WTC11 (cell line): ENCODE data around the gene ESYT2. TPM values are rescaled to one million over a fixed set of nuclear protein-coding genes. Genes with fewer than 3 reads are reported as not detected.

Experiments used
- ATAC-seq: fragments of 200-7000 bp; cut with Tn5 transposase; 2 replicates; pipeline ENCODE4 v1.10.0; 2021; ENCODE audit warnings: mild to moderate bottlenecking, moderate library complexity
- CTCF ChIA-PET: fragments of 300-600 bp; sonication (Branson Sonifier 250); formaldehyde crosslinking; loops from one replicate; lab custom pipeline; 2021; ENCODE audit warnings: antibody characterized with exemption; lab: Charles Lee
- POLR2A ChIA-PET: fragments of 350-600 bp; sonication (Branson Sonifier 250); formaldehyde crosslinking; loops from one replicate; lab custom pipeline; 2021; ENCODE audit warnings: antibody characterized with exemption; lab: Charles Lee
- DNase-seq: peaks from one replicate; pipeline ENCODE4 v3.0.0; 2021; ENCODE audit warnings: low spot score
- H3K27ac Mint-ChIP-seq: 2 replicates; pipeline ENCODE4 v1.8.0; 2021; ENCODE audit warnings: mixed read lengths
- H3K27me3 Mint-ChIP-seq: 2 replicates; pipeline ENCODE4 v1.8.0; 2021; ENCODE audit warnings: low read depth, mild to moderate bottlenecking, moderate library complexity, mixed read lengths
- H3K36me3 Mint-ChIP-seq: 2 replicates; pipeline ENCODE4 v1.8.0; 2021; ENCODE audit warnings: mixed read lengths
- H3K4me1 Mint-ChIP-seq: 2 replicates; pipeline ENCODE4 v1.8.0; 2022; ENCODE audit warnings: mixed read lengths
- H3K4me3 Mint-ChIP-seq: 2 replicates; pipeline ENCODE4 v1.8.0; 2021; ENCODE audit warnings: mild to moderate bottlenecking, moderate library complexity, mixed read lengths
- H3K9me3 Mint-ChIP-seq: 2 replicates; pipeline ENCODE4 v1.8.0; 2021; ENCODE audit warnings: mixed read lengths
- ETV6 ChIP-seq: sonication (generic); formaldehyde crosslinking; IDR thresholded peaks from 2 replicates; pipeline ENCODE4 v1.8.1; 2022; ENCODE audit warnings: mild to moderate bottlenecking, missing genetic modification reagents
- FOXK1 ChIP-seq: sonication (generic); formaldehyde crosslinking; IDR thresholded peaks from 2 replicates; pipeline ENCODE4 v1.8.0; 2022; ENCODE audit warnings: mild to moderate bottlenecking, moderate library complexity, missing genetic modification reagents
- IRF2 ChIP-seq: sonication (generic); formaldehyde crosslinking; IDR thresholded peaks from 2 replicates; pipeline ENCODE4 v1.8.0; 2022; ENCODE audit warnings: low read depth, missing genetic modification reagents, borderline replicate concordance
- JUN ChIP-seq: sonication (generic); formaldehyde crosslinking; IDR thresholded peaks from 2 replicates; pipeline ENCODE4 v1.8.0; 2023; ENCODE audit warnings: mild to moderate bottlenecking, missing genetic modification reagents
- KAT7 ChIP-seq: sonication (generic); formaldehyde crosslinking; IDR thresholded peaks from 2 replicates; pipeline ENCODE4 v1.8.1; 2023; ENCODE audit warnings: missing genetic modification reagents, mild to moderate bottlenecking, borderline replicate concordance
- NR1H2 ChIP-seq: sonication (generic); formaldehyde crosslinking; IDR thresholded peaks from 2 replicates; pipeline ENCODE4 v1.9.0; 2021; ENCODE audit warnings: mild to moderate bottlenecking, moderate library complexity, missing genetic modification reagents
- NR3C1 ChIP-seq: sonication (generic); formaldehyde crosslinking; conservative IDR thresholded peaks from 2 replicates; pipeline ENCODE4 v1.8.1; 2023; ENCODE audit warnings: low read depth, mild to moderate bottlenecking, missing genetic modification reagents
- RORB ChIP-seq: fragments of 250-450 bp; sonication (Bioruptor Pico); IDR thresholded peaks from 2 replicates; pipeline ENCODE4 v1.9.0; 2021; ENCODE audit warnings: mild to moderate bottlenecking
- SMAD4 ChIP-seq: sonication (generic); formaldehyde crosslinking; IDR thresholded peaks from 2 replicates; pipeline ENCODE4 v1.8.0; 2022; ENCODE audit warnings: mild to moderate bottlenecking, missing genetic modification reagents
- SOX15 ChIP-seq: fragments of 250-450 bp; sonication (Bioruptor Pico); IDR thresholded peaks from 2 replicates; pipeline ENCODE4 v1.9.0; 2021; ENCODE audit warnings: mild to moderate bottlenecking
- TCF7 ChIP-seq: sonication (generic); formaldehyde crosslinking; IDR thresholded peaks from 2 replicates; pipeline ENCODE4 v1.8.0; 2022; ENCODE audit warnings: mild to moderate bottlenecking, low read depth, missing genetic modification reagents, moderate library complexity
- ZNF263 ChIP-seq: sonication (generic); formaldehyde crosslinking; IDR thresholded peaks from 2 replicates; pipeline ENCODE4 v1.8.1; 2022; ENCODE audit warnings: low read depth, mild to moderate bottlenecking, moderate library complexity, missing genetic modification reagents
- ZNF416 ChIP-seq: fragments of 250-450 bp; sonication (Bioruptor Pico); IDR thresholded peaks from 2 replicates; pipeline ENCODE4 v1.9.0; 2021; ENCODE audit warnings: mild to moderate bottlenecking, inconsistent platforms
- total RNA-seq: library from RNA; stranded (reverse); gene quantifications from 3 replicates; pipeline ENCODE4 v1.2.3, GENCODE V29; 2021
- TF ChIP-seq, protein P1 (sequence below): sonication (generic); formaldehyde crosslinking; IDR thresholded peaks from 2 replicates; pipeline ENCODE4 v1.8.1; 2023; ENCODE audit warnings: mild to moderate bottlenecking, missing genetic modification reagents, borderline replicate concordance
- TF ChIP-seq, protein P2 (sequence below): sonication (generic); formaldehyde crosslinking; IDR thresholded peaks from 2 replicates; pipeline ENCODE4 v1.8.0; 2022; ENCODE audit warnings: mild to moderate bottlenecking, missing genetic modification reagents
- TF ChIP-seq, protein P3 (sequence below): sonication (generic); formaldehyde crosslinking; conservative IDR thresholded peaks from 2 replicates; pipeline ENCODE4 v1.8.1; 2023; ENCODE audit warnings: mild to moderate bottlenecking, low read depth, missing genetic modification reagents, moderate library complexity
- TF ChIP-seq, protein P4 (sequence below): sonication (generic); formaldehyde crosslinking; IDR thresholded peaks from 2 replicates; pipeline ENCODE4 v1.8.0; 2022; ENCODE audit warnings: mild to moderate bottlenecking, missing genetic modification reagents
- TF ChIP-seq, protein P5 (sequence below): sonication (generic); formaldehyde crosslinking; IDR thresholded peaks from 2 replicates; pipeline ENCODE4 v1.8.1; 2023; ENCODE audit warnings: mild to moderate bottlenecking, moderate library complexity, missing genetic modification reagents
- TF ChIP-seq, protein P6 (sequence below): sonication (generic); formaldehyde crosslinking; IDR thresholded peaks from 2 replicates; pipeline ENCODE4 v1.8.1; 2022; ENCODE audit warnings: missing genetic modification reagents, borderline replicate concordance
- TF ChIP-seq, protein P7 (sequence below): fragments of 250-450 bp; sonication (Bioruptor Pico); IDR thresholded peaks from 2 replicates; pipeline ENCODE4 v2.1.2; 2022; ENCODE audit warnings: mild to moderate bottlenecking, moderate library complexity

ESYT2 gene
- total RNA-seq, 1 experiment from 2014 or later = 45.1 TPM

DNA sequence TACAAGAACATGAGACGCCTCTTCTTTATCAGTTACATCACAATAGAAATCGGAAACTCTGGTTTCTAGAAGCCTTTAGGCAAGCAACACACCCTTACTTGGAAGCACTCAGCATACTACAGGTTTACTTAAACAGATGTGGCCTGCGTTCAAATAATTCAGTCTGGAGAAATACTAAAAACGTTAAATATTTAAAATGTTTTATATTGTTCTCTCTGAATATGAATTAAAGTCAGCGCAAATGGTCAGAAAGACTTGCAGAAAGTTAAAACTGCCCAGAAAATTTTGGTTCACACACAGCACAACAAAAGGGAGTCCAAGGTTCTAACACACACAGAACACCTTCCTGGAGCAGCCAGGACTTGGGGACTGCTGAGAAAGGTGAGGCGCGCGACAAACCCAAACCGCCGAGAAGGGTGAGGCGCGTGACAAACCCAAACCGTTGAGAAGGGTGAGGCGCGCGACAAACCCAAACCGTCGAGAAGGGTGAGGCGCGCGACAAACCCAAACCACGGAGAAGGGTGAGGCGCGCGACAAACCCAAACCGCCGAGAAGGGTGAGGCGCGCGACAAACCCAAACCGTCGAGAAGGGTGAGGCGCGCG, 25.8 kb downstream of the ESYT2 start:
- Mint-ChIP-seq H3K27ac (no peak overlapping the region), H3K4me3 (no peak overlapping the region), H3K36me3 (peaks cover 44% of the 10 kb centered on the region), H3K9me3 (peaks cover 21% of the 10 kb centered on the region), H3K4me1 (peaks cover 18% of the 10 kb centered on the region), H3K27me3 (no peaks in the 10 kb centered on the region)
- TF ChIP-seq ZNF263 (CRISPR knock-in tag) (no peak), NR3C1 (no peak), TCF7 (CRISPR knock-in tag) (no peak), FOXK1 (CRISPR knock-in tag) (no peak), ZNF416 (no peak), RORB (CRISPR knock-in tag) (no peak), KAT7 (CRISPR knock-in tag) (no peak), ETV6 (CRISPR knock-in tag) (no peak), NR1H2 (CRISPR knock-in tag) (no peak), IRF2 (no peak), SMAD4 (CRISPR knock-in tag) (no peak), JUN (CRISPR knock-in tag) (no peak), SOX15 (no peak)
- TF ChIP-seq, protein P1, sequence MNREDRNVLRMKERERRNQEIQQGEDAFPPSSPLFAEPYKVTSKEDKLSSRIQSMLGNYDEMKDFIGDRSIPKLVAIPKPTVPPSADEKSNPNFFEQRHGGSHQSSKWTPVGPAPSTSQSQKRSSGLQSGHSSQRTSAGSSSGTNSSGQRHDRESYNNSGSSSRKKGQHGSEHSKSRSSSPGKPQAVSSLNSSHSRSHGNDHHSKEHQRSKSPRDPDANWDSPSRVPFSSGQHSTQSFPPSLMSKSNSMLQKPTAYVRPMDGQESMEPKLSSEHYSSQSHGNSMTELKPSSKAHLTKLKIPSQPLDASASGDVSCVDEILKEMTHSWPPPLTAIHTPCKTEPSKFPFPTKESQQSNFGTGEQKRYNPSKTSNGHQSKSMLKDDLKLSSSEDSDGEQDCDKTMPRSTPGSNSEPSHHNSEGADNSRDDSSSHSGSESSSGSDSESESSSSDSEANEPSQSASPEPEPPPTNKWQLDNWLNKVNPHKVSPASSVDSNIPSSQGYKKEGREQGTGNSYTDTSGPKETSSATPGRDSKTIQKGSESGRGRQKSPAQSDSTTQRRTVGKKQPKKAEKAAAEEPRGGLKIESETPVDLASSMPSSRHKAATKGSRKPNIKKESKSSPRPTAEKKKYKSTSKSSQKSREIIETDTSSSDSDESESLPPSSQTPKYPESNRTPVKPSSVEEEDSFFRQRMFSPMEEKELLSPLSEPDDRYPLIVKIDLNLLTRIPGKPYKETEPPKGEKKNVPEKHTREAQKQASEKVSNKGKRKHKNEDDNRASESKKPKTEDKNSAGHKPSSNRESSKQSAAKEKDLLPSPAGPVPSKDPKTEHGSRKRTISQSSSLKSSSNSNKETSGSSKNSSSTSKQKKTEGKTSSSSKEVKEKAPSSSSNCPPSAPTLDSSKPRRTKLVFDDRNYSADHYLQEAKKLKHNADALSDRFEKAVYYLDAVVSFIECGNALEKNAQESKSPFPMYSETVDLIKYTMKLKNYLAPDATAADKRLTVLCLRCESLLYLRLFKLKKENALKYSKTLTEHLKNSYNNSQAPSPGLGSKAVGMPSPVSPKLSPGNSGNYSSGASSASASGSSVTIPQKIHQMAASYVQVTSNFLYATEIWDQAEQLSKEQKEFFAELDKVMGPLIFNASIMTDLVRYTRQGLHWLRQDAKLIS = no peak
- TF ChIP-seq, protein P2, sequence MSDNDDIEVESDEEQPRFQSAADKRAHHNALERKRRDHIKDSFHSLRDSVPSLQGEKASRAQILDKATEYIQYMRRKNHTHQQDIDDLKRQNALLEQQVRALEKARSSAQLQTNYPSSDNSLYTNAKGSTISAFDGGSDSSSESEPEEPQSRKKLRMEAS (CRISPR knock-in tag) = no peak
- TF ChIP-seq, protein P3, sequence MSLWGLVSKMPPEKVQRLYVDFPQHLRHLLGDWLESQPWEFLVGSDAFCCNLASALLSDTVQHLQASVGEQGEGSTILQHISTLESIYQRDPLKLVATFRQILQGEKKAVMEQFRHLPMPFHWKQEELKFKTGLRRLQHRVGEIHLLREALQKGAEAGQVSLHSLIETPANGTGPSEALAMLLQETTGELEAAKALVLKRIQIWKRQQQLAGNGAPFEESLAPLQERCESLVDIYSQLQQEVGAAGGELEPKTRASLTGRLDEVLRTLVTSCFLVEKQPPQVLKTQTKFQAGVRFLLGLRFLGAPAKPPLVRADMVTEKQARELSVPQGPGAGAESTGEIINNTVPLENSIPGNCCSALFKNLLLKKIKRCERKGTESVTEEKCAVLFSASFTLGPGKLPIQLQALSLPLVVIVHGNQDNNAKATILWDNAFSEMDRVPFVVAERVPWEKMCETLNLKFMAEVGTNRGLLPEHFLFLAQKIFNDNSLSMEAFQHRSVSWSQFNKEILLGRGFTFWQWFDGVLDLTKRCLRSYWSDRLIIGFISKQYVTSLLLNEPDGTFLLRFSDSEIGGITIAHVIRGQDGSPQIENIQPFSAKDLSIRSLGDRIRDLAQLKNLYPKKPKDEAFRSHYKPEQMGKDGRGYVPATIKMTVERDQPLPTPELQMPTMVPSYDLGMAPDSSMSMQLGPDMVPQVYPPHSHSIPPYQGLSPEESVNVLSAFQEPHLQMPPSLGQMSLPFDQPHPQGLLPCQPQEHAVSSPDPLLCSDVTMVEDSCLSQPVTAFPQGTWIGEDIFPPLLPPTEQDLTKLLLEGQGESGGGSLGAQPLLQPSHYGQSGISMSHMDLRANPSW = no peak
- TF ChIP-seq, protein P4, sequence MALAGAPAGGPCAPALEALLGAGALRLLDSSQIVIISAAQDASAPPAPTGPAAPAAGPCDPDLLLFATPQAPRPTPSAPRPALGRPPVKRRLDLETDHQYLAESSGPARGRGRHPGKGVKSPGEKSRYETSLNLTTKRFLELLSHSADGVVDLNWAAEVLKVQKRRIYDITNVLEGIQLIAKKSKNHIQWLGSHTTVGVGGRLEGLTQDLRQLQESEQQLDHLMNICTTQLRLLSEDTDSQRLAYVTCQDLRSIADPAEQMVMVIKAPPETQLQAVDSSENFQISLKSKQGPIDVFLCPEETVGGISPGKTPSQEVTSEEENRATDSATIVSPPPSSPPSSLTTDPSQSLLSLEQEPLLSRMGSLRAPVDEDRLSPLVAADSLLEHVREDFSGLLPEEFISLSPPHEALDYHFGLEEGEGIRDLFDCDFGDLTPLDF (CRISPR knock-in tag) = no peak
- TF ChIP-seq, protein P5, sequence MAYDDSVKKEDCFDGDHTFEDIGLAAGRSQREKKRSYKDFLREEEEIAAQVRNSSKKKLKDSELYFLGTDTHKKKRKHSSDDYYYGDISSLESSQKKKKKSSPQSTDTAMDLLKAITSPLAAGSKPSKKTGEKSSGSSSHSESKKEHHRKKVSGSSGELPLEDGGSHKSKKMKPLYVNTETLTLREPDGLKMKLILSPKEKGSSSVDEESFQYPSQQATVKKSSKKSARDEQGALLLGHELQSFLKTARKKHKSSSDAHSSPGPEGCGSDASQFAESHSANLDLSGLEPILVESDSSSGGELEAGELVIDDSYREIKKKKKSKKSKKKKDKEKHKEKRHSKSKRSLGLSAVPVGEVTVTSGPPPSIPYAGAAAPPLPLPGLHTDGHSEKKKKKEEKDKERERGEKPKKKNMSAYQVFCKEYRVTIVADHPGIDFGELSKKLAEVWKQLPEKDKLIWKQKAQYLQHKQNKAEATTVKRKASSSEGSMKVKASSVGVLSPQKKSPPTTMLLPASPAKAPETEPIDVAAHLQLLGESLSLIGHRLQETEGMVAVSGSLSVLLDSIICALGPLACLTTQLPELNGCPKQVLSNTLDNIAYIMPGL = no peak
- TF ChIP-seq, protein P6, sequence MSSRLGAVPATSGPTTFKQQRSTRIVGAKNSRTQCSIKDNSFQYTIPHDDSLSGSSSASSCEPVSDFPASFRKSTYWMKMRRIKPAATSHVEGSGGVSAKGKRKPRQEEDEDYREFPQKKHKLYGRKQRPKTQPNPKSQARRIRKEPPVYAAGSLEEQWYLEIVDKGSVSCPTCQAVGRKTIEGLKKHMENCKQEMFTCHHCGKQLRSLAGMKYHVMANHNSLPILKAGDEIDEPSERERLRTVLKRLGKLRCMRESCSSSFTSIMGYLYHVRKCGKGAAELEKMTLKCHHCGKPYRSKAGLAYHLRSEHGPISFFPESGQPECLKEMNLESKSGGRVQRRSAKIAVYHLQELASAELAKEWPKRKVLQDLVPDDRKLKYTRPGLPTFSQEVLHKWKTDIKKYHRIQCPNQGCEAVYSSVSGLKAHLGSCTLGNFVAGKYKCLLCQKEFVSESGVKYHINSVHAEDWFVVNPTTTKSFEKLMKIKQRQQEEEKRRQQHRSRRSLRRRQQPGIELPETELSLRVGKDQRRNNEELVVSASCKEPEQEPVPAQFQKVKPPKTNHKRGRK = no peak
- TF ChIP-seq, protein P7, sequence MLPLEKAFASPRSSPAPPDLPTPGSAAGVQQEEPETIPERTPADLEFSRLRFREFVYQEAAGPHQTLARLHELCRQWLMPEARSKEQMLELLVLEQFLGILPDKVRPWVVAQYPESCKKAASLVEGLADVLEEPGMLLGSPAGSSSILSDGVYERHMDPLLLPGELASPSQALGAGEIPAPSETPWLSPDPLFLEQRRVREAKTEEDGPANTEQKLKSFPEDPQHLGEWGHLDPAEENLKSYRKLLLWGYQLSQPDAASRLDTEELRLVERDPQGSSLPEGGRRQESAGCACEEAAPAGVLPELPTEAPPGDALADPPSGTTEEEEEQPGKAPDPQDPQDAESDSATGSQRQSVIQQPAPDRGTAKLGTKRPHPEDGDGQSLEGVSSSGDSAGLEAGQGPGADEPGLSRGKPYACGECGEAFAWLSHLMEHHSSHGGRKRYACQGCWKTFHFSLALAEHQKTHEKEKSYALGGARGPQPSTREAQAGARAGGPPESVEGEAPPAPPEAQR (CRISPR knock-in tag) = no peak
- POLR2A ChIA-PET = no interaction called here
- DNase-seq (no peak), ATAC-seq (no peak)
- CTCF ChIA-PET = no interaction called here
